ENCODE data around the gene PEPD.

DNA sequence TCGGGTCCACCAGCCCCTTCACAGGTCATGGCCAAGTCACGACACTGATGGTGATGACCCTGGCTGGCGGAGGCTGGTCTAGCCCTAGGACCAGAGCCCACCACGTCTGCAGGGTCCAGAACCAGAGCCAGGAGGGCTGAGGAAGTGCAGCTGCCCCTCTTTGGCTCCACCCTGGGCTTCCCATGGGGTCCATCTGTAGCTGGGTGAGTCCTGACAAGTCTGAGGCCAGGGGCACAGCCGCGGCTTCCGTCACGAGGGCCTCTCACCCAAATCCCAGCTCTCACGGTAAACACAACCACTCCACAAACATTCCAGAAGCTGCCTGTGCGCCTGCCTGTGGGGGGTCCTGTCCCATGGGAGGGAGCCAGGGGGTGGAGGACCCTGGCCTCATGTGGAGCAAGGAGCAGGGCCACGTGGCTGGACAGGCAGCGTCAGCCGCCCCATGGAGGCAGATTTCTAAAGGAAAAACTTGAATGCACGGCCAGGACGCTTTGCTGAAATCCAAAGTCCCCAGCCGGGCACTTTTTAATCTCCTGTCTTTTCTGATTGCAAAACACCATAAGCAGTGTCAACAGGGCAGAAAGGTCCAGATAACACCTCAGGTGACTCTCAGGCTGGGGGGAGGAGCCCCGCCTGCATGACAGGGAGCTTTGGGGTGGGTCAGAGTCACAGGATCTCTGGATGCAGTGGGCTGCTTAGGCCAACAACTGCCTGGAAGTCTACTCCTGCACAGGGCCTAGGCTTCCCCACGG, 118.2 kb downstream of the PEPD start:
- TF ChIP-seq POLR2A (IDR thresholded peaks at IDR 0.05), result no peak
- no peak for TF ChIP-seq CTCF (IDR thresholded peaks at IDR 0.05)

Data from Peyer's patch (tissue), 4 donors.